A673 (cell line): ENCODE measurements around the gene C2orf66.

Experiments used
- EZH2 ChIP-seq: fragments of 200-600 bp; sonication (generic); IDR thresholded peaks from 2 replicates; pipeline ENCODE4 v1.6.1; 2017; ENCODE audit warnings: borderline replicate concordance, low read depth, mild to moderate bottlenecking, mixed read lengths, antibody characterized with exemption, low read length; ENCODE audit not compliant: poor library complexity, severe bottlenecking
- TF ChIP-seq, protein P1 (sequence below): fragments of 300-800, 200-600 bp; sonication (generic); conservative IDR thresholded peaks from 2 replicates; pipeline ENCODE4 v1.5.1; 2017; ENCODE audit warnings: low read depth, mild to moderate bottlenecking, antibody characterized with exemption, low read length, moderate library complexity, mixed read lengths

DNA sequence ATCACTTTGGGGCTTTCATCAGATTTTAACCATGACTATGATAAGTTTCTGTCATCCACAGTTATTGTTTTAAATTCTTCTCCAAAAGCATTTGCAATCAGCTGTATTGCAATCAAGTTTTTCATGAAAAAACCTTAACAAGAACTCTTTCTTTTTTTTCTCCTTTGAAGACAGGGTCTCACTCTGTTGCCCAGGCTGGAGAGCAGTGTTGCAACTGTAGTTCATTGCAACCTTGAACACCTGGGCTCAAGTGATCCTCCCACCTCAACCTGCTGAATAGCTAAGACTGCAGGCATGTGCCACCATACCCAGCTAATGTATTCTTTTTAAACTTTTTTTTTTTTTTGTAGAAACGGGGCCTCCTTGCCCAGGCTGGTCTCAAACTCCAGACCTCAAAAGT, 45.5 kb upstream of the C2orf66 start:
- TF ChIP-seq, protein P1, sequence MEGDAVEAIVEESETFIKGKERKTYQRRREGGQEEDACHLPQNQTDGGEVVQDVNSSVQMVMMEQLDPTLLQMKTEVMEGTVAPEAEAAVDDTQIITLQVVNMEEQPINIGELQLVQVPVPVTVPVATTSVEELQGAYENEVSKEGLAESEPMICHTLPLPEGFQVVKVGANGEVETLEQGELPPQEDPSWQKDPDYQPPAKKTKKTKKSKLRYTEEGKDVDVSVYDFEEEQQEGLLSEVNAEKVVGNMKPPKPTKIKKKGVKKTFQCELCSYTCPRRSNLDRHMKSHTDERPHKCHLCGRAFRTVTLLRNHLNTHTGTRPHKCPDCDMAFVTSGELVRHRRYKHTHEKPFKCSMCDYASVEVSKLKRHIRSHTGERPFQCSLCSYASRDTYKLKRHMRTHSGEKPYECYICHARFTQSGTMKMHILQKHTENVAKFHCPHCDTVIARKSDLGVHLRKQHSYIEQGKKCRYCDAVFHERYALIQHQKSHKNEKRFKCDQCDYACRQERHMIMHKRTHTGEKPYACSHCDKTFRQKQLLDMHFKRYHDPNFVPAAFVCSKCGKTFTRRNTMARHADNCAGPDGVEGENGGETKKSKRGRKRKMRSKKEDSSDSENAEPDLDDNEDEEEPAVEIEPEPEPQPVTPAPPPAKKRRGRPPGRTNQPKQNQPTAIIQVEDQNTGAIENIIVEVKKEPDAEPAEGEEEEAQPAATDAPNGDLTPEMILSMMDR: no peak
- no peak for TF ChIP-seq EZH2
